ENCODE data around the gene MICAL3.

Gene MICAL3

GRCh38 chr22:17866127-17866526 lies 158.2 kb downstream of the MICAL3 start:
- DNase-seq (ENCODE audit: low read depth), result no peak
- TF ChIP-seq CTCF (IDR thresholded peaks at IDR 0.05; ENCODE audit: control insufficient read depth, extremely low read depth, insufficient read depth), result no peak

GRCh38 chr22:17865183-17866055 lies 158.9 kb downstream of the MICAL3 start:
- TF ChIP-seq CTCF (IDR thresholded peaks at IDR 0.05; ENCODE audit: control insufficient read depth, extremely low read depth, insufficient read depth), result no peak
- no peak overlapping the region for H3K4me3 ChIP-seq (ENCODE audit: low read depth, low read length)
- no peak for DNase-seq (ENCODE audit: low read depth)

More at GRCh38 chr22:17866127-17866526, 158.2 kb downstream of the MICAL3 start:
- H3K4me3 ChIP-seq (ENCODE audit: low read depth, low read length), result no peak overlapping the region

- TF ChIP-seq CTCF (IDR thresholded peaks at IDR 0.05; ENCODE audit: control insufficient read depth, extremely low read depth, insufficient read depth), result no peak
- DNase-seq (ENCODE audit: low read depth), result no peak
- H3K4me3 ChIP-seq (ENCODE audit: low read depth, low read length), result no peak overlapping the region
Observed at GRCh38 chr22:17864398-17865182, 159.8 kb downstream of the MICAL3 start.

DNA sequence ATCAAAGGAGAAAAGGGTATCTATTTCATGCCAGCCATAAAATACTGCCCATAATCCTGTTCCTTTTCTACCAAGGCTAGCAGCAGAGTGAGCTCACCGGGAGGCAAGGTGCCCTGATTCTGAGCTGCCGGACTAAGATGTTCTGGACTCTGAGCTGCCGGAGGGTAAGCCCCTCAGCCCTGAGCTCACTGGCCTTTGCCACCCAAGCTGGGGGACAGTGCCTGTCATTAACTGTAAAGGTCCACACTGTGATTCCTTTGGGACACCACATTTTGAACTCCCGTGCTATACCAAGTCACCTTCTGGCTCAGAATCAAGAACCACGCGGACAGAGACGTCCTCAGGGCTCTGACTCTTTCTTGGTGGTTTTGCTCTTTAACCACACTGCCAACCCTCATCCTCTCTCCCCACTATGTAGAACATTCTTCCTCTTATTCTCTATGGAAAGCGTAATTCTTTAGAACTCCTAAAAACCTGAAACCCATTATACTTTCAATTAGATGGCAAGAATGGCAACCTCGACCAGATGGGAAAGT lies 161.6 kb downstream of the MICAL3 start:
- no peak overlapping the region for H3K4me3 ChIP-seq (ENCODE audit: low read depth, low read length)
- DNase-seq (ENCODE audit: low read depth), result no peak
- TF ChIP-seq CTCF (IDR thresholded peaks at IDR 0.05; ENCODE audit: control insufficient read depth, extremely low read depth, insufficient read depth), result no peak

DNA sequence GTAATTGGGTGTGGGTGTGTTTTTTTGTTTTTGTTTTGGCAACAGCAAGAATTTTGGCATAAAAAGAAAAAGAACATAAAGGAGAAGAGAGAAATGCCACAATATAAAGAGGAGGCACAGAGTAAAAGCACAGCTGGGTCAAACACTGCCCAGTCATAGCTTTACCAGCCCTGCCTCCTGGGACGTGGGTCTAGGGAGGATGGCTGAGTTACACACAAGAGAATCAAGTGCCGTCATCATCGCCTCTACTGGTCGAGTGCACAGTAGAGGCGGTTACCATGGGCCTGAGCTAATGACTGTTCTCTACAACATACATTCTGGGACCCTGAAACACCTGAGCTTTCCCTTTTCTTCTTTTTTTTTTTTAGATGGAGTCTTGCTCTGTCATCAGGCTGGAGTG lies 162.5 kb downstream of the MICAL3 start:
- TF ChIP-seq CTCF (IDR thresholded peaks at IDR 0.05; ENCODE audit: control insufficient read depth, extremely low read depth, insufficient read depth), result no peak
- no peak overlapping the region for H3K4me3 ChIP-seq (ENCODE audit: low read depth, low read length)
- DNase-seq (ENCODE audit: low read depth), result no peak

DNA sequence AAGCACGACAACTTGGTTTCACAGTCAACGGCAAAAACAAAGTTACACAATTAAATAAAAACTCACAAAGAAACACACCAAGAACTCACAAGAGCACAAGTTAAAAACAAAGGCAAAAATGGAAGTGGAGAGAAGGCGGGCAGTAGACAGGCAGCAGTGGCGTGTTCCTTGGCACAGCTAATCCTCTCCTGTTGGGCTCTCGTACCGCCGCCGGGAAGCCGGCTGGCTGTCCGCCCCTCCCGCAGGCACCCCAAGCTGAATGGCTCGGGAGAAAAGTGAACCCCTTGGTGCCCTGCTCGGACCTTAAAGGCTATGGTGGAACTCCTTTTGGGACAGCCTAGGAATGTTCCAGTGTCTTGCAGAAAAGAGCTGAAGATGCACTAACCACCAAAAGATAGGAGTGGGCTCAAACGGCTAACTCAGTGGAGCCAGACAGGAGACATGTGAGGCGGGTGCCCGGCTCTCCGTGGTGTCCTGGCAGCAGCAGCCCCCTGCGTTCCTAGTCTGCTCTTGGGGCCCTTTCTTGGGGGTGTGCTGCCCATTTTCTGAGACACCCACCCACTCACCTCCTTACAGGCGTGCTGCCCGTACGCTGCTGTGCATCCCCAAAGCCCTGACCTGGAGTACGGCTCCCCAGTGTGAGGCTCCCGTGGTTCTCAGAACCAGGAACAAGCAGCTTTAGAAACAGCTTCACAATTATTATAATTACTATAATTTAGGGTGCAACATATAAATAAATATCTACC lies 164.0 kb downstream of the MICAL3 start:
- H3K4me3 ChIP-seq (ENCODE audit: low read depth, low read length), result no peak overlapping the region
- DNase-seq (ENCODE audit: low read depth), result no peak
- no peak for TF ChIP-seq CTCF (IDR thresholded peaks at IDR 0.05; ENCODE audit: control insufficient read depth, extremely low read depth, insufficient read depth)
